HG03097 (cell line): ENCODE measurements around the gene CDK14.

ENCODE experiments used
- ATAC-seq: cut with Tn5 transposase; IDR thresholded peaks from one replicate; pipeline ENCODE4 v1.9.1; 2021; ENCODE audit not compliant: unreplicated experiment, low FRiP score

The CDK14 gene

GRCh38 chr7:91228927-91229558, 632.9 kb downstream of the CDK14 start:
- ATAC-seq = no peak

GRCh38 chr7:91230100-91230499, 634.0 kb downstream of the CDK14 start:
- no peak for ATAC-seq

GRCh38 chr7:91230503-91230902, 634.4 kb downstream of the CDK14 start:
- no peak for ATAC-seq

GRCh38 chr7:91233212-91233611, 637.1 kb downstream of the CDK14 start:
- no peak for ATAC-seq

- no peak for ATAC-seq
Measured at GRCh38 chr7:91235211-91235832, 639.2 kb downstream of the CDK14 start.

GRCh38 chr7:91239171-91239604, 643.1 kb downstream of the CDK14 start:
- no peak for ATAC-seq

GRCh38 chr7:91239772-91240171, 643.7 kb downstream of the CDK14 start:
- no peak for ATAC-seq

GRCh38 chr7:91240376-91240941, 644.3 kb downstream of the CDK14 start:
- no peak for ATAC-seq

GRCh38 chr7:91242097-91242844, 646.1 kb downstream of the CDK14 start:
- ATAC-seq = no peak

- ATAC-seq = no peak
Measured at GRCh38 chr7:91243591-91244301, 647.6 kb downstream of the CDK14 start.

- no peak for ATAC-seq
Measured at GRCh38 chr7:91247500-91247899, 651.4 kb downstream of the CDK14 start.

- ATAC-seq = no peak
Measured at GRCh38 chr7:91248996-91249395, 652.9 kb downstream of the CDK14 start.

- no peak for ATAC-seq
Measured at GRCh38 chr7:91249506-91250233, 653.5 kb downstream of the CDK14 start.

- no peak for ATAC-seq
Measured at GRCh38 chr7:91250706-91251105, 654.6 kb downstream of the CDK14 start.

GRCh38 chr7:91251877-91252276, 655.8 kb downstream of the CDK14 start:
- no peak for ATAC-seq
